GM21423 (cell line): ENCODE measurements around the gene FAM149B1.

Source experiments
- ATAC-seq: cut with Tn5 transposase; IDR thresholded peaks from one replicate; pipeline ENCODE4 v1.9.1; 2021; ENCODE audit warnings: mild to moderate bottlenecking, moderate library complexity; ENCODE audit not compliant: unreplicated experiment

The FAM149B1 gene

DNA sequence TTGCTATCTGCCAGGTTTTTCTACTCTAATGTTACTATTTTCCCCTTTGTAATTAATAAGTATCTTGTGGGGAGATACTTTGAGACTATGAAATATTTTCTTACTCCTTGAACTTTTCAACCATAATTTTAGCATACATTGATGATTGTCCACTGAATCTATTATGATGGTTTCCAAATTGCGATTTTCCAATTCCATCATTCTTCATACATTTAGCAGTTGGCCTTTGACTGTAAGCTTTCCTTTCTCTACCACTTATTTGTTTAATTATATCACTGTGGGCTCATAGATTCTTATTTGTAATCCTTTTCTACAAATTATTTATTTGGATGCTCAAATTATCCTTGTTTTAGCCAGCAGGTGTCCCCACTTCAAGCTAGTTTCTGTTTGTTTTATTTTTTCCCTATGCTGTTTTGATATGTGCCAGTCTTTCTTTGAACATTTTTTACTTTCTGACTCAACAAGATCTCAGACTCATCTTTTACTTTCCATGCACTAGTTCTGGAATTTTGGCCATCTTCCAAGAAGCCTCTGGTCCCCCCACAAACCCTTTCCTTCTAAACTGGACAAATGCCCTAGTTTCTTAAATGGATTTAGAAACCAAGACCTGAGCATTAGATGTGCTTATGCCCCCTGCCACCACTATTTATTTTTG is 95.9 kb downstream of the FAM149B1 start:
- ATAC-seq = no peak

DNA sequence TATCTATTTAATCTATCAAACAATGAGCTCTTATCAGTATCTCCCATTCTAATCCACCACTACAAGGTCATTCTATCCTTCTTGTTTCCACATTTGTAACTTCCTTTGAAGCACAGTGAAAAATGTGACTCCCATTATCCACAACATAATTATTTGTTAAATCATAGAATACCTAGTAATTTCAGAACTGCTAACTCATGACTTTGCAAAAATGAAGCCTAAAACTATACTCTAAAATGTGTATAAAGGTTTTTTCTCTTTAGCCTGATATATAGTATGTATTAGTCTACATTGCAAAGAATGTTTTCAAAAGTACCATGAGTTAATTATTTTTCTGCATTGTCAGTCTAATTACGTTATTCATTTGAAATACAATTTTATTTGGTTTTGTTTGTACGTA is 96.5 kb downstream of the FAM149B1 start:
- no peak for ATAC-seq

DNA sequence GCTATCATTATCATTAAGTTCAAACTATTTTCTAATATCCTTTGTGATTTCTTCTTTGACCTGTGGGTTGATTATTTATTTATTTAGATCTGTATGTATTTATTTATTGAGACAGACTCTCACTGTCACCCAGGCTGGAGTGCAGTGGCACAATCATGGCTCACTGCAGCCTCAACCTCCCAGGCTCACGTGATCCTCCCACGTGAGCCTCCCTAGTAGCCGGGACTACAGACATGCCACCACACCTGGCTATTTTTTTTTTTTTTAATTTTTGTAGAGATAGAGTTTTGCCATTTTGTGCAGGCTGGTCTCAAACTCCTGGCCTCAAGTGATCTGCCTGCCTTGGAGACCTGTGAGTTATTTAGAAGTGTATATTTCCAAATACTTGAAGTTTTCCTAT is 113.2 kb downstream of the FAM149B1 start:
- no peak for ATAC-seq

DNA sequence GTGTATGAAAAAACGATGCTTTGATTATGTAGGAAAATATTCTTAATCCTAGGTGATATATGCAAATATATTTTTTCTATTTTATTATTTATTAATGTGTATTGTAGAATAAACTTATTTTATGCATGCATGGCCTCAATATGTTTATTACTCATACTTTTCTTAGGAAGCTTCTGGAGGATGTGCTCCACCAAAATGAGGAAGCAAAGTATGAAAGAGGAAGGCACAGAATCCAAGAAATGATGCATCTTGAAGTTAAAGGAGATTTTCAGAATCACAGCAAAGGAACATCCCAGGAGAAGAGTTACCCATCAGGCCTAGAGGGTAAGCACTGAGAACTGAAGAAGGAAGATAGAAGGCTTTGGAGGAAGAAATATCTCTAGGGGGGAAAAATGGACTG is 119.5 kb downstream of the FAM149B1 start:
- no peak for ATAC-seq

DNA sequence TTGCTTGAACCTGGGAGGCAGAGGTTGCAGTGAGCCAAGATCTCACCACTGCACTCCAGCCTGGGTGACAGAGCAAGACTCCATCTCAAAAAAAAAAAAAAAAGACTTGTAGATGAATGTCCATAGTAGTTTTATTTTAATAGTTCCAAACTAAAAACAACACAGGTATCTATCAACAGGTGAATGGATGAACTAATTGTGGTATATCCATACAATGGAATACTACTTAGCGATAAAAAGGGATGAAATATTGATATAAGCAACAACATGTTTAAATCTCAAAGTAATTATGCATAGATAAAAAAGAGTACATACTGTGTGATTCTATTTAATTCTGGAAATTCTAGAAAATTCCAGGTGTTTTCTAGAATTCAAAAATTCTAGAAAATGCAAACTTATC is 122.0 kb downstream of the FAM149B1 start:
- no peak for ATAC-seq

DNA sequence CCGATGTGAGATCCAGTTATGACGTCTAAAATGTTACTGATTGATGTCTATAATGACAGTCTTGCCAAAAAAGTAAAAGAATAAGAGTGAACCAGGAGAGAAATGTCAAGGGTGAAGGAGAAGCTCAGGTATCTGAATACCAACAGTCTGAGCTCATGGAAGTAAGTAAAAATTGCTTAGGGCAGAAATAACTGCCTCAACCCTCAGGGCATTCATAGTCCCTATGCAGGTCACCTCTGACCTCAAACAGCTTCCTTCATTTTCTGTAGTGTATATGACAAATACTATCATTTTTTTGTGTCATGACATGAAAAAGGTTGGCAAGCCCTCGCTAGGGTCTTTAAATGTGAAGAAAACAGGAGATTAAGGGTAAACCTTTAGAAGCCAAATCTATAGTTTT is 125.5 kb downstream of the FAM149B1 start:
- ATAC-seq = no peak
